GM23338 (cell line): ENCODE results near the gene PRPSAP2. TPM values are rescaled to one million over a fixed set of nuclear protein-coding genes. Genes with fewer than 3 reads are reported as not detected.

Experiments
- ATAC-seq: fragments of 200-7000 bp; cut with Tn5 transposase; 3 replicates; pipeline ENCODE4 v1.9.1; 2020
- DNase-seq: peaks from one replicate; pipeline ENCODE4 v3.0.0-alpha.2; 2015; ENCODE audit warnings: low spot score
- H2AFZ ChIP-seq: fragments of 200-600 bp; sonication (generic); 2 replicates; pipeline ENCODE4 v1.8.0; 2016; ENCODE audit warnings: antibody characterized with exemption, mild to moderate bottlenecking, moderate library complexity
- H3F3A ChIP-seq: fragments of 200-600 bp; sonication (generic); replicated peaks from 2 replicates; pipeline ENCODE4 v1.8.0; 2017; ENCODE audit warnings: antibody characterized with exemption, mixed run types, low read depth
- H3K27ac ChIP-seq: fragments of 200-600 bp; sonication (generic); 2 replicates; pipeline ENCODE4 v1.6.1; 2016; ENCODE audit warnings: low read depth
- H3K27me3 ChIP-seq: fragments of 200-600 bp; sonication (generic); 2 replicates; pipeline ENCODE4 v1.8.0; 2016; ENCODE audit warnings: mild to moderate bottlenecking, mixed run types, moderate library complexity; ENCODE audit not compliant: insufficient read depth
- H3K36me3 ChIP-seq: fragments of 200-600 bp; sonication (generic); 2 replicates; pipeline ENCODE4 v1.8.0; 2016; ENCODE audit warnings: mild to moderate bottlenecking; ENCODE audit not compliant: insufficient read depth
- H3K4me1 ChIP-seq: fragments of 200-600 bp; sonication (generic); 2 replicates; pipeline ENCODE4 v1.8.0; 2016; ENCODE audit warnings: mild to moderate bottlenecking, moderate library complexity; ENCODE audit not compliant: insufficient read depth
- H3K4me2 ChIP-seq: fragments of 200-600 bp; sonication (generic); 2 replicates; pipeline ENCODE4 v1.7.1; 2017; ENCODE audit warnings: mixed run types
- H3K4me3 ChIP-seq: fragments of 200-600 bp; sonication (generic); 2 replicates; pipeline ENCODE4 v1.6.1; 2016; ENCODE audit warnings: mixed run types
- H3K79me2 ChIP-seq: fragments of 200-600 bp; sonication (generic); replicated peaks from 2 replicates; pipeline ENCODE4 v1.8.0; 2017; ENCODE audit warnings: mild to moderate bottlenecking; ENCODE audit not compliant: insufficient read depth
- H3K9me2 ChIP-seq: fragments of 200-600 bp; sonication (generic); 2 replicates; pipeline ENCODE4 v1.8.0; 2017; ENCODE audit not compliant: insufficient read depth
- H4K20me1 ChIP-seq: fragments of 200-600 bp; sonication (generic); replicated peaks from 2 replicates; pipeline ENCODE4 v1.8.0; 2017; ENCODE audit warnings: mild to moderate bottlenecking; ENCODE audit not compliant: insufficient read depth
- H3K27ac Mint-ChIP-seq: 2 replicates; pipeline ENCODE4 v1.8.0; 2020; ENCODE audit warnings: inconsistent platforms, mild to moderate bottlenecking, moderate library complexity, mixed read lengths
- H3K27me3 Mint-ChIP-seq: 3 replicates; pipeline ENCODE4 v1.8.0; 2022; ENCODE audit warnings: low read depth, mild to moderate bottlenecking, moderate library complexity, mixed read lengths, inconsistent platforms; ENCODE audit not compliant: insufficient read depth, poor library complexity
- H3K36me3 Mint-ChIP-seq: 3 replicates; pipeline ENCODE4 v1.8.0; 2021; ENCODE audit warnings: low read depth, mild to moderate bottlenecking, inconsistent platforms, moderate library complexity, mixed read lengths
- H3K4me1 Mint-ChIP-seq: 3 replicates; pipeline ENCODE4 v1.8.0; 2020; ENCODE audit warnings: mild to moderate bottlenecking, inconsistent platforms, mixed read lengths
- H3K4me3 Mint-ChIP-seq: 3 replicates; pipeline ENCODE4 v1.8.0; 2021; ENCODE audit warnings: moderate library complexity, mild to moderate bottlenecking, inconsistent platforms, mixed read lengths
- H3K9me3 Mint-ChIP-seq: 3 replicates; pipeline ENCODE4 v1.8.0; 2020; ENCODE audit warnings: moderate library complexity, mild to moderate bottlenecking, inconsistent platforms, mixed read lengths
- CREB1 ChIP-seq: fragments of 250-450 bp; sonication (Bioruptor Pico); IDR thresholded peaks from 2 replicates; pipeline ENCODE4 v1.5.0; 2020; ENCODE audit warnings: low read depth, mild to moderate bottlenecking, moderate library complexity
- EZH2 ChIP-seq: fragments of 200-600 bp; sonication (generic); IDR thresholded peaks from one replicate; pipeline ENCODE4 v1.8.0; 2017; ENCODE audit warnings: antibody characterized with exemption, mild to moderate bottlenecking, low read depth; ENCODE audit not compliant: unreplicated experiment
- EZH2phosphoT487 ChIP-seq: fragments of 200-600 bp; sonication (generic); IDR thresholded peaks from one replicate; pipeline ENCODE4 v1.8.1; 2018; ENCODE audit warnings: antibody characterized with exemption; ENCODE audit not compliant: unreplicated experiment
- JUNB ChIP-seq: IDR thresholded peaks from one replicate; pipeline ENCODE4 v1.6.1; 2016; ENCODE audit warnings: antibody characterized with exemption; ENCODE audit not compliant: unreplicated experiment
- NANOG ChIP-seq: IDR thresholded peaks from 2 replicates; pipeline ENCODE4 v1.6.1; 2016; ENCODE audit warnings: antibody characterized with exemption, borderline replicate concordance
- STAT1 ChIP-seq: IDR thresholded peaks from one replicate; pipeline ENCODE4 v1.6.1; 2016; ENCODE audit warnings: antibody characterized with exemption; ENCODE audit not compliant: unreplicated experiment
- ZNF114 ChIP-seq: fragments of 250-450 bp; sonication (Bioruptor Pico); IDR thresholded peaks from 2 replicates; pipeline ENCODE4 v1.5.0; 2020; ENCODE audit warnings: mild to moderate bottlenecking, moderate library complexity
- ZNF331 ChIP-seq: fragments of 250-450 bp; sonication (Bioruptor Pico); IDR thresholded peaks from 2 replicates; pipeline ENCODE4 v1.5.0; 2020; ENCODE audit warnings: low read depth, mild to moderate bottlenecking, moderate library complexity
- polyA plus RNA-seq: library from polyadenylated mRNA; unstranded; fragments of >200 nt; fragmentation: Nextera tagmentation; extraction: Ambion mirVana; gene quantifications from 2 replicates; pipeline ENCODE4 v1.2.1, GENCODE V29; 2016
- total RNA-seq: library from RNA; depleted of rRNA; stranded (reverse); fragments of >200 nt; shearing (Covaris generic); gene quantifications from 2 replicates; pipeline ENCODE4 v1.2.3, GENCODE V29; 2014
- TF ChIP-seq, protein P1 (sequence below): IDR thresholded peaks from one replicate; pipeline ENCODE4 v1.6.1; 2018; ENCODE audit warnings: antibody characterized with exemption; ENCODE audit not compliant: unreplicated experiment
- TF ChIP-seq, protein P2 (sequence below), 2 experiments: fragments of 200-600 bp in 1 of 2; sonication (generic) in 1 of 2; conservative IDR thresholded peaks; 2 replicates each; pipeline versions ENCODE4 v1.5.1 to v1.6.1; 2016 to 2017; ENCODE audit warnings: antibody characterized with exemption in 2 of 2, low read depth in 2 of 2, mild to moderate bottlenecking in 2 of 2, moderate library complexity in 1 of 2
- TF ChIP-seq, protein P3 (sequence below): IDR thresholded peaks from 2 replicates; pipeline ENCODE4 v1.6.1; 2016; ENCODE audit warnings: antibody characterized with exemption

Gene PRPSAP2
- total and polyA plus RNA-seq, 2 experiments from 2014 or later, result 34.6 to 54.4 TPM

DNA sequence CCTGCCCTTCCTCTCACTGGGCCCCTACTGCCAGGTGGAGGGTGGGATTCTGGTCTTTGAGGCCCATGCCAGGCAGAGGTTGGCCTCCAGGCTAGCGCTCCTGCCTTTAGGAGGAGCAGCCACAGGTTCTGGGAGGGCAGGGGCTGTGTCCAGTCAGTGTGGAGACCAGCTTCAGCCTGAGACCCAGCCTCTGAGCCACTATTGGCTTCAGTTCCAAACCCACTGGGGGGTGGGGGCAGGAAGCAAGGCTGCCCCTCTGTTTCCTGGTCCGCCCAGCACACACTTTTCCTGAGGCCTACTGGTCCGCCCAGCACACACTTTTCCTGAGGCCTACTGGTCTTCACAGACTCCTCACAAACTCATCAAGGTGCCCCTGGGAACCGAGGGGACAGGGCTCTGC, 110.4 kb downstream of the PRPSAP2 start (continued):
- no peak for TF ChIP-seq EZH2phosphoT487
- no peak for TF ChIP-seq CREB1

DNA sequence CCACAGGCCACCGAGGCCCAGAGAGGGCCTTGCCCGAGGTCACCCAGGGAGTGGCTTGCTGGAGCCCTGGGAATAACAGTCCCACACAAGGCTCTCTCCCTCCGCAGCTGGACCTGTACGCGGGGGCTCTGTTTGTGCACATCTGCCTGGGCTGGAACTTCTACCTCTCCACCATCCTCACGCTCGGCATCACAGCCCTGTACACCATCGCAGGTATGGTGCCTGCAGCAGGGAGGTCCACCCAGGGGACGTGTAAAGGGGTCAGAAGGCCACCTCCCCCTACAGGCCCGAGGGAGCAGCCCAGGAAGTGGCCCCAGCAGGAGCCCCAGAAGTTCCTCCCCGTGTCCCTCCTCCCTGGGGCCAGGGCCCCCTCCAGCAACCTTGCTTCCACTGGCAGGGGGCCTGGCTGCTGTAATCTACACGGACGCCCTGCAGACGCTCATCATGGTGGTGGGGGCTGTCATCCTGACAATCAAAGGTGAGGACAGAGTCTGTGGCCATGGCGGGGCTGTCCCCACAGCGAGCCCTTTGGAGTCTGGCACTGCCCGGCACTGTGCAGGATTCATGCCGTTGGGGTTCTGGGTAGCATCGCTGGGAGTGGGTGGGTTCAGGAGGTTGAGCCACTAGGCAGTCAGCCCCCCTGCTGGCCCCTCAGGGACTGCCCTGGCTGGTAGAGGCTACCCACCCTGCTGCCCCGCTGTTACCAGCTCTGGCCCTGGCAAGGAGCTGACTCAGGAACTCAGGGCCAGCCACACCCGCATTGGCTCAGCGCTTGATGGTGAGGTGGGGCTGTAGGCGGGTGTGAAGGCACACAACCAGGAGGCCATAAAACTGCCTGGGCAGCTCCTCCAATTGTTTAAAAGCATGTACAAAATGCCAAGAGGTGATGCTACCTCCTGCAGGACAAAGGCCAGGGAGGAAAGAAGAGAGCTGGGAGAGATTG, 111.3 kb downstream of the PRPSAP2 start:
- Mint-ChIP-seq H3K4me3 (no peak overlapping the region), H3K36me3 (peaks cover 23% of the 10 kb centered on the region), H3K9me3 (no peaks in the 10 kb centered on the region), H3K27me3 (peaks cover 23% of the 10 kb centered on the region), H3K4me1 (peaks cover 29% of the 10 kb centered on the region), H3K27ac (peak overlapping the region; percentile 83; the same call in 1 of the 2 replicates)
- H3K4me1 ChIP-seq, result peaks cover 4% of the 10 kb centered on the region; the same call in 1 of the 2 replicates
- no peak overlapping the region for H2AFZ ChIP-seq
- ATAC-seq (peak; percentile 8; the same call in 1 of the 3 replicates), DNase-seq (no peak)
- H3K79me2 ChIP-seq, result no peaks in the 10 kb centered on the region
- no peaks in the 10 kb centered on the region for H3K27me3 ChIP-seq
- H4K20me1 ChIP-seq, result no peaks in the 10 kb centered on the region
- H3K36me3 ChIP-seq, result no peaks in the 10 kb centered on the region; the same call in 1 of the 2 replicates
- no peaks in the 10 kb centered on the region for H3K9me2 ChIP-seq
- H3K4me2 ChIP-seq, result no peak overlapping the region
- no peaks in the 10 kb centered on the region for H3F3A ChIP-seq
- H3K27ac ChIP-seq, result no peak overlapping the region
- H3K4me3 ChIP-seq, result no peak overlapping the region
- TF ChIP-seq, protein P1, sequence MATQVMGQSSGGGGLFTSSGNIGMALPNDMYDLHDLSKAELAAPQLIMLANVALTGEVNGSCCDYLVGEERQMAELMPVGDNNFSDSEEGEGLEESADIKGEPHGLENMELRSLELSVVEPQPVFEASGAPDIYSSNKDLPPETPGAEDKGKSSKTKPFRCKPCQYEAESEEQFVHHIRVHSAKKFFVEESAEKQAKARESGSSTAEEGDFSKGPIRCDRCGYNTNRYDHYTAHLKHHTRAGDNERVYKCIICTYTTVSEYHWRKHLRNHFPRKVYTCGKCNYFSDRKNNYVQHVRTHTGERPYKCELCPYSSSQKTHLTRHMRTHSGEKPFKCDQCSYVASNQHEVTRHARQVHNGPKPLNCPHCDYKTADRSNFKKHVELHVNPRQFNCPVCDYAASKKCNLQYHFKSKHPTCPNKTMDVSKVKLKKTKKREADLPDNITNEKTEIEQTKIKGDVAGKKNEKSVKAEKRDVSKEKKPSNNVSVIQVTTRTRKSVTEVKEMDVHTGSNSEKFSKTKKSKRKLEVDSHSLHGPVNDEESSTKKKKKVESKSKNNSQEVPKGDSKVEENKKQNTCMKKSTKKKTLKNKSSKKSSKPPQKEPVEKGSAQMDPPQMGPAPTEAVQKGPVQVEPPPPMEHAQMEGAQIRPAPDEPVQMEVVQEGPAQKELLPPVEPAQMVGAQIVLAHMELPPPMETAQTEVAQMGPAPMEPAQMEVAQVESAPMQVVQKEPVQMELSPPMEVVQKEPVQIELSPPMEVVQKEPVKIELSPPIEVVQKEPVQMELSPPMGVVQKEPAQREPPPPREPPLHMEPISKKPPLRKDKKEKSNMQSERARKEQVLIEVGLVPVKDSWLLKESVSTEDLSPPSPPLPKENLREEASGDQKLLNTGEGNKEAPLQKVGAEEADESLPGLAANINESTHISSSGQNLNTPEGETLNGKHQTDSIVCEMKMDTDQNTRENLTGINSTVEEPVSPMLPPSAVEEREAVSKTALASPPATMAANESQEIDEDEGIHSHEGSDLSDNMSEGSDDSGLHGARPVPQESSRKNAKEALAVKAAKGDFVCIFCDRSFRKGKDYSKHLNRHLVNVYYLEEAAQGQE, result no peak
- TF ChIP-seq NANOG (no peak), ZNF331 (no peak), ZNF114 (CRISPR knock-in tag) (no peak), JUNB (no peak), STAT1 (no peak), EZH2phosphoT487 (no peak), EZH2 (no peak)
- TF ChIP-seq, protein P2, sequence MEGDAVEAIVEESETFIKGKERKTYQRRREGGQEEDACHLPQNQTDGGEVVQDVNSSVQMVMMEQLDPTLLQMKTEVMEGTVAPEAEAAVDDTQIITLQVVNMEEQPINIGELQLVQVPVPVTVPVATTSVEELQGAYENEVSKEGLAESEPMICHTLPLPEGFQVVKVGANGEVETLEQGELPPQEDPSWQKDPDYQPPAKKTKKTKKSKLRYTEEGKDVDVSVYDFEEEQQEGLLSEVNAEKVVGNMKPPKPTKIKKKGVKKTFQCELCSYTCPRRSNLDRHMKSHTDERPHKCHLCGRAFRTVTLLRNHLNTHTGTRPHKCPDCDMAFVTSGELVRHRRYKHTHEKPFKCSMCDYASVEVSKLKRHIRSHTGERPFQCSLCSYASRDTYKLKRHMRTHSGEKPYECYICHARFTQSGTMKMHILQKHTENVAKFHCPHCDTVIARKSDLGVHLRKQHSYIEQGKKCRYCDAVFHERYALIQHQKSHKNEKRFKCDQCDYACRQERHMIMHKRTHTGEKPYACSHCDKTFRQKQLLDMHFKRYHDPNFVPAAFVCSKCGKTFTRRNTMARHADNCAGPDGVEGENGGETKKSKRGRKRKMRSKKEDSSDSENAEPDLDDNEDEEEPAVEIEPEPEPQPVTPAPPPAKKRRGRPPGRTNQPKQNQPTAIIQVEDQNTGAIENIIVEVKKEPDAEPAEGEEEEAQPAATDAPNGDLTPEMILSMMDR (conservative IDR thresholded peaks at IDR 0.05; ENCODE audit: low read depth in 2 of 2), result no peak
- TF ChIP-seq, protein P3, sequence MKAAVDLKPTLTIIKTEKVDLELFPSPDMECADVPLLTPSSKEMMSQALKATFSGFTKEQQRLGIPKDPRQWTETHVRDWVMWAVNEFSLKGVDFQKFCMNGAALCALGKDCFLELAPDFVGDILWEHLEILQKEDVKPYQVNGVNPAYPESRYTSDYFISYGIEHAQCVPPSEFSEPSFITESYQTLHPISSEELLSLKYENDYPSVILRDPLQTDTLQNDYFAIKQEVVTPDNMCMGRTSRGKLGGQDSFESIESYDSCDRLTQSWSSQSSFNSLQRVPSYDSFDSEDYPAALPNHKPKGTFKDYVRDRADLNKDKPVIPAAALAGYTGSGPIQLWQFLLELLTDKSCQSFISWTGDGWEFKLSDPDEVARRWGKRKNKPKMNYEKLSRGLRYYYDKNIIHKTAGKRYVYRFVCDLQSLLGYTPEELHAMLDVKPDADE, result no peak
